Esophagus squamous epithelium (tissue), 5 donors: ENCODE measurements around the gene FAM241A. TPM values are rescaled to one million over a fixed set of nuclear protein-coding genes. Genes with fewer than 3 reads are reported as not detected.

Source experiments
- DNase-seq: peaks from one replicate; lab custom pipeline; 2025; lab: John Stamatoyannopoulos, UW
- H3K27ac ChIP-seq, 4 donors: fragments of 200-600 bp; sonication (generic); one replicate each; pipeline ENCODE4 v1.5.1; 2016 to 2019; ENCODE audit warnings: mild to moderate bottlenecking in 1 of 4
- H3K27me3 ChIP-seq, 4 donors: fragments of 200-600 bp; sonication (generic); 1 replicate in 3 of 4; 2 replicates in 1 of 4; pipeline versions ENCODE4 v1.5.1 to v1.6.0; 2017 to 2021; ENCODE audit warnings: antibody characterized with exemption in 1 of 4
- H3K36me3 ChIP-seq, 3 donors: fragments of 200-600 bp; sonication (generic); one replicate each; pipeline ENCODE4 v1.5.1; 2016 to 2019
- H3K4me1 ChIP-seq, 3 donors: fragments of 200-600 bp; sonication (generic); one replicate each; pipeline ENCODE4 v1.5.1; 2017 to 2019
- H3K4me3 ChIP-seq, 4 donors: fragments of 200-600 bp; sonication (generic); 1 replicate in 3 of 4; 2 replicates in 1 of 4; pipeline ENCODE4 v1.5.1; 2016 to 2019; ENCODE audit warnings: mild to moderate bottlenecking in 2 of 4, moderate library complexity in 1 of 4
- H3K9me3 ChIP-seq, 3 donors: fragments of 200-600 bp; sonication (generic); one replicate each; pipeline ENCODE4 v1.5.1; 2016 to 2019
- POLR2A ChIP-seq, 4 donors: fragments of 450-650 bp; IDR thresholded peaks; one replicate each; pipeline ENCODE4 v1.6.1; 2017; ENCODE audit warnings: antibody characterized with exemption in 4 of 4, mild to moderate bottlenecking in 4 of 4, moderate library complexity in 3 of 4
- WGBS, 2 donors: methylation state at CpG; one replicate each; pipeline ENCODE4 v1.1.5; 2018; 5-methylcytosine and 5-hydroxymethylcytosine counted together
- intact Hi-C: fragments of 100-400 bp; cut with DNase I; formaldehyde crosslinking; loops from one replicate; pipeline ENCODE4 v1.15.0; 2022
- total RNA-seq, 4 donors: library from RNA; depleted of rRNA; stranded (reverse); fragments of >200 nt; gene quantifications; one replicate each; pipeline ENCODE4 v1.1.0, GENCODE V29; 2016
- TF ChIP-seq, protein P1 (sequence below), 6 experiments: fragments of 450-650 bp in 4 of 6; fragments of 200-600 bp in 2 of 6; sonication (generic) in 2 of 6; IDR thresholded peaks; one replicate each; pipeline ENCODE4 v1.5.1; 2016 to 2019; ENCODE audit warnings: antibody characterized with exemption in 6 of 6, mild to moderate bottlenecking in 4 of 6, moderate library complexity in 4 of 6
- donor health status: DM: yes; HTN: yes; CAD: no.

The FAM241A gene
- total RNA-seq, 4 donors from 2014 or later = 1.3 to 4.7 (median 4.0) TPM

DNA sequence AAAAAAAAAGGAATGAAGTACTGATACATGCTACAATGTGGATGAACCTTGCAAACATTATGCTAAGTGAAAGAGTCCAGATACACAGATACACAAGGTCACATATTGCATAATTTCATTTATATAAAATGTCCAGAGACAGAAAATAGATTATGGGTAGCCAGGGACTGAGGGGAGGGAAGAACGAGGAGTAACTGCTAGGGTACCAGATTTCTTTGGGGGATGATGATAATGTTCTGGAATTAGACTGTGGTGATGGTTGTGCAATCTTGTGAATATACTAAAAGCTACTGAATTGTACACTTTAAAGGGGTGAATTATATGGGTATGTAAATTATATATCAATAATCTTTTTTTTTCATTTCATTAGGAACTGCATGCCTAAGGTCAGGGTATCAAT lies 65.5 kb downstream of the FAM241A start:
- H3K27me3 ChIP-seq = no peaks in the 10 kb centered on the region
- intact Hi-C loops = no loop called here
- H3K27ac ChIP-seq = no peak overlapping the region
- DNase-seq = no peak
- WGBS, 2 donors = 79 to 87% methylated on average over 1 of the region's 1 CpG
- H3K36me3 ChIP-seq = no peaks in the 10 kb centered on the region
- H3K4me1 ChIP-seq = peaks cover 0 to 4% (median 0%) of the 10 kb centered on the region in 3 donors
- H3K9me3 ChIP-seq = no peaks in the 10 kb centered on the region
- H3K4me3 ChIP-seq = no peak overlapping the region
- TF ChIP-seq, protein P1, sequence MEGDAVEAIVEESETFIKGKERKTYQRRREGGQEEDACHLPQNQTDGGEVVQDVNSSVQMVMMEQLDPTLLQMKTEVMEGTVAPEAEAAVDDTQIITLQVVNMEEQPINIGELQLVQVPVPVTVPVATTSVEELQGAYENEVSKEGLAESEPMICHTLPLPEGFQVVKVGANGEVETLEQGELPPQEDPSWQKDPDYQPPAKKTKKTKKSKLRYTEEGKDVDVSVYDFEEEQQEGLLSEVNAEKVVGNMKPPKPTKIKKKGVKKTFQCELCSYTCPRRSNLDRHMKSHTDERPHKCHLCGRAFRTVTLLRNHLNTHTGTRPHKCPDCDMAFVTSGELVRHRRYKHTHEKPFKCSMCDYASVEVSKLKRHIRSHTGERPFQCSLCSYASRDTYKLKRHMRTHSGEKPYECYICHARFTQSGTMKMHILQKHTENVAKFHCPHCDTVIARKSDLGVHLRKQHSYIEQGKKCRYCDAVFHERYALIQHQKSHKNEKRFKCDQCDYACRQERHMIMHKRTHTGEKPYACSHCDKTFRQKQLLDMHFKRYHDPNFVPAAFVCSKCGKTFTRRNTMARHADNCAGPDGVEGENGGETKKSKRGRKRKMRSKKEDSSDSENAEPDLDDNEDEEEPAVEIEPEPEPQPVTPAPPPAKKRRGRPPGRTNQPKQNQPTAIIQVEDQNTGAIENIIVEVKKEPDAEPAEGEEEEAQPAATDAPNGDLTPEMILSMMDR (IDR thresholded peaks at IDR 0.05) = no peak
- no peak for TF ChIP-seq POLR2A (IDR thresholded peaks at IDR 0.05)

GRCh38 chr4:112213091-112213490 lies 67.8 kb downstream of the FAM241A start:
- TF ChIP-seq, protein P1 (IDR thresholded peaks at IDR 0.05) = no peak
- no peak for TF ChIP-seq POLR2A (IDR thresholded peaks at IDR 0.05)
- intact Hi-C loops = no loop called here
- H3K4me3 ChIP-seq = no peak overlapping the region
- no peaks in the 10 kb centered on the region for H3K27me3 ChIP-seq
- no peak overlapping the region for H3K27ac ChIP-seq
- 56 to 85% methylated on average over 1 to 2 of the region's 2 CpGs for WGBS, 2 donors
- no peak for DNase-seq
- H3K4me1 ChIP-seq = peaks cover 0 to 4% (median 0%) of the 10 kb centered on the region in 3 donors
- H3K36me3 ChIP-seq = no peaks in the 10 kb centered on the region
- no peaks in the 10 kb centered on the region for H3K9me3 ChIP-seq

- H3K27me3 ChIP-seq = no peaks in the 10 kb centered on the region
- 37 to 42% methylated on average over 3 of the region's 3 CpGs for WGBS, 2 donors
- TF ChIP-seq POLR2A (IDR thresholded peaks at IDR 0.05) = no peak
- TF ChIP-seq, protein P1 (IDR thresholded peaks at IDR 0.05) = no peak
- H3K36me3 ChIP-seq = no peaks in the 10 kb centered on the region
- H3K27ac ChIP-seq = no peak overlapping the region
- H3K4me1 ChIP-seq = peaks cover 0 to 4% (median 0%) of the 10 kb centered on the region in 3 donors
- H3K9me3 ChIP-seq = no peaks in the 10 kb centered on the region
- H3K4me3 ChIP-seq = no peak overlapping the region
- no peak for DNase-seq
- intact Hi-C loops = no loop called here
Observed at GRCh38 chr4:112213856-112214255, 68.6 kb downstream of the FAM241A start.

GRCh38 chr4:112214390-112215264 lies 69.4 kb downstream of the FAM241A start:
- Histone ChIP-seq H3K36me3 (no peaks in the 10 kb centered on the region), H3K4me1 (peaks cover 0 to 4% (median 0%) of the 10 kb centered on the region in 3 donors), H3K4me3 (no peak overlapping the region), H3K27me3 (no peaks in the 10 kb centered on the region), H3K9me3 (no peaks in the 10 kb centered on the region), H3K27ac (no peak overlapping the region)
- TF ChIP-seq POLR2A (IDR thresholded peaks at IDR 0.05) = no peak
- TF ChIP-seq, protein P1 (IDR thresholded peaks at IDR 0.05) = peak; percentile 25 to 62 (median 48)
- DNase-seq = no peak
- intact Hi-C loops = no loop called here

DNA sequence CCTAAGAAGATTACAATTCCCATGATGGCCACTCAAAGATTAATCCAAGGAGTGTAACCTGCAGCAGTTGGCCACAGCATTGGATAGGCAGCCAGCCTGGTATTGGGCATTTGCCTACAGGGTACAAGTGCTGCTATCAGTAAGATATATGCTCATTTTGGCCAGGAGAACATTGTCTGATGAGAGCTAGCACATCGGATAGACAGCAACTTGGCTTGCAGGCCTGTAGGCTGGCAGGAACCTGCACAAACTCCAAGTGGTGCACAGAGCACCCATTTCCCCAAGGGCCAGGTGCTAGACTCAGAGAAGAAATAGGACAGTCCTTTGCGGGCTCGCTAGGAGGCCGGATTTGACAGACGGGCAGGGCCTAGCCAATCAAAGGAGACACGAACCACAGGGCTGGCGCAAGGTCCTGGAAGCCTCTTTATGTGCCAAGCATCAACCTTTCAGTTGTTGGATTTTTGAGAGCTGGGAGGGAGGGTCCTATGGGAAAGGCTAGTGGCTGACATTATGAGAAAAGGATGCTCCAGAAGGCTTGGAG lies 74.6 kb downstream of the FAM241A start:
- 91 to 93% methylated on average over 7 of the region's 7 CpGs for WGBS, 2 donors
- H3K27me3 ChIP-seq = no peaks in the 10 kb centered on the region
- no peaks in the 10 kb centered on the region for H3K4me1 ChIP-seq
- H3K36me3 ChIP-seq = no peaks in the 10 kb centered on the region
- no peak for TF ChIP-seq POLR2A (IDR thresholded peaks at IDR 0.05)
- TF ChIP-seq, protein P1 (IDR thresholded peaks at IDR 0.05) = no peak
- intact Hi-C loops = loop anchor here (10.0 kb wide), 1 partner anchor 75 kb away; the partner anchor contains the start of gene FAM241A
- H3K4me3 ChIP-seq = no peak overlapping the region
- no peak overlapping the region for H3K27ac ChIP-seq
- DNase-seq = no peak
- no peaks in the 10 kb centered on the region for H3K9me3 ChIP-seq
